Astrocyte of the cerebellum (primary cell): Measurements from ENCODE around the gene FAM193A.
"Not testable (repeated sequence)": the region's sequence is repeated elsewhere in the genome, so short reads cannot be mapped to it uniquely, and the experiment has no call there.

Experiments
- DNase-seq: peaks from one replicate; pipeline ENCODE4 v3.0.0-alpha.2; 2011; ENCODE audit warnings: low read depth
- H3K4me3 ChIP-seq: 2 replicates; pipeline ENCODE4 v1.5.1; 2011; ENCODE audit warnings: mild to moderate bottlenecking, low read depth, low read length, moderate library complexity
- CTCF ChIP-seq: IDR thresholded peaks from 2 replicates; pipeline ENCODE4 v1.5.1; 2012; ENCODE audit warnings: low read length, low read depth, moderate library complexity, mild to moderate bottlenecking; ENCODE audit errors: missing control alignments
- in situ Hi-C: cut with HindIII; loops from 2 replicates; pipeline ENCODE4 v1.10.0; 2017; ENCODE audit warnings: low sequenced_read_pairs

Gene FAM193A

GRCh38 chr4:2667428-2667827, 131.0 kb downstream of the FAM193A start:
- in situ Hi-C loops: no loop called here
- TF ChIP-seq CTCF: no peak
- no peak overlapping the region for H3K4me3 ChIP-seq
- no peak for DNase-seq

GRCh38 chr4:2671267-2671895, 134.9 kb downstream of the FAM193A start:
- no peak for DNase-seq
- in situ Hi-C loops: no loop called here
- no peak for TF ChIP-seq CTCF
- H3K4me3 ChIP-seq: no peak overlapping the region

- in situ Hi-C loops: no loop called here
- no peak for TF ChIP-seq CTCF
- no peak for DNase-seq
- no peak overlapping the region for H3K4me3 ChIP-seq
These were observed 135.6 kb downstream of the FAM193A start for GRCh38 chr4:2672082-2672481.

GRCh38 chr4:2672700-2673099, 136.3 kb downstream of the FAM193A start:
- no peak overlapping the region for H3K4me3 ChIP-seq
- DNase-seq: no peak
- no peak for TF ChIP-seq CTCF
- in situ Hi-C loops: no loop called here

- no peak for DNase-seq
These were observed 136.7 kb downstream of the FAM193A start for GRCh38 chr4:2673157-2673556.

GRCh38 chr4:2679762-2680161, 143.3 kb downstream of the FAM193A start:
- not testable (repeated sequence) for H3K4me3 ChIP-seq, DNase-seq
- in situ Hi-C loops: loop anchor here (5.0 kb wide), 1 partner anchor 47 kb away; no protein-coding TSS in a partner anchor

More at GRCh38 chr4:2673157-2673556, 136.7 kb downstream of the FAM193A start:
- peak; percentile 49 for TF ChIP-seq CTCF
- H3K4me3 ChIP-seq: no peak overlapping the region
- in situ Hi-C loops: no loop called here

GRCh38 chr4:2684486-2684885, 148.0 kb downstream of the FAM193A start:
- in situ Hi-C loops: no loop called here
- H3K4me3 ChIP-seq: no peak overlapping the region
- DNase-seq: no peak
- no peak for TF ChIP-seq CTCF
